Measurements from ENCODE around the gene SLC15A1. TPM values are rescaled to one million over a fixed set of nuclear protein-coding genes. Genes with fewer than 3 reads are reported as not detected.

Gene SLC15A1
- polyA plus RNA-seq, 1 experiment, result not detected

GRCh38 chr13:98773921-98774320 lies 21.4 kb upstream of the SLC15A1 start:
- H3K4me3 ChIP-seq (ENCODE audit: low read depth, low read length), result no peak overlapping the region
- no peak for TF ChIP-seq CTCF (IDR thresholded peaks at IDR 0.05; ENCODE audit: low read depth, low read length)
- CTCF ChIA-PET, result no interaction called here
- H3K27me3 ChIP-seq (ENCODE audit: control insufficient read depth, insufficient read depth, low read length), result peaks cover 7% of the 10 kb centered on the region
- DNase-seq (ENCODE audit: low read depth, low spot score), result no peak
- no peaks in the 10 kb centered on the region; the same call in 1 of the 2 replicates for H3K9me3 ChIP-seq (ENCODE audit: control insufficient read depth, insufficient read depth, low read length)
- POLR2A ChIA-PET, result no interaction called here
- H3K27ac ChIP-seq (ENCODE audit: low read depth, low read length), result no peak overlapping the region

DNA sequence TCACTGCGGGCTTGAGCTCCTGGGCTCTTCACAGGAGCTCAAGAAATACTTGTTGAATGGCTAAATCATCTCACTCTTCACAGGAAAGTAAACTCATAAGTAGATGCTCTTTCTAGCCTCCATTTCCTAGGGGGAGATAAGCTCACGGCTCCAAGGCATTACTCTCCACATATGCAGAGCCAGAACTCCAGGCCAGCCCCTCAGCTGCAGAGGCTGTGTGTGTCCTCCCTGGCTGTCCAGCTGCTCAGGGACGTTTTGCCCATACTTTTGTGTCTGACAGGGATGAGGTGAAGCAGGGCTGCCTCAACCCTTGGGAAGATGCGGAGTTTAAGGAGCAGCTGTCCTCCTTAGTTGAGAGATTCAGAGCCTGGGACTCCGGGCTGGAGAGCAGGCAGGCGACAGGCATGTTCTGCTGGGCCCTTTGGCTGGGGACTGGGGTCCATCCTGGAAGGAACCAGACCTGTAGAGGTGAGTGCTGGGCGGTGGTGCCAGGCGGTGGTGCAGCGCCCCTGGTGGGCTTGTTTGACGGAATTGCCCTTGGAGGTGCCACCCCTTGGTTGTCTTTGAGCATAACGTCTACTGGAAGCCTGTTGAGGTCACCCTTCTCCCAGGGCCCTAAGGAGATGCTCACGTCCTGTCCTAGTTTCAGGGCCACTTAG lies 20.5 kb upstream of the SLC15A1 start:
- H3K27me3 ChIP-seq (ENCODE audit: control insufficient read depth, insufficient read depth, low read length), result peaks cover 6% of the 10 kb centered on the region
- POLR2A ChIA-PET, result no interaction called here
- H3K9me3 ChIP-seq (ENCODE audit: control insufficient read depth, insufficient read depth, low read length), result no peaks in the 10 kb centered on the region; the same call in 1 of the 2 replicates
- no peak for TF ChIP-seq CTCF (IDR thresholded peaks at IDR 0.05; ENCODE audit: low read depth, low read length)
- no peak overlapping the region for H3K27ac ChIP-seq (ENCODE audit: low read depth, low read length)
- no peak for DNase-seq (ENCODE audit: low read depth, low spot score)
- CTCF ChIA-PET, result no interaction called here
- no peak overlapping the region for H3K4me3 ChIP-seq (ENCODE audit: low read depth, low read length)

- CTCF ChIA-PET, result interaction anchor here (0.9 kb wide), 1 partner anchor 487 kb away, joined by 3 read pairs; no protein-coding TSS in a partner anchor
- DNase-seq (ENCODE audit: low read depth, low spot score), result no peak
- Histone ChIP-seq H3K27ac (ENCODE audit: low read depth, low read length) (no peak overlapping the region), H3K9me3 (ENCODE audit: control insufficient read depth, insufficient read depth, low read length) (no peaks in the 10 kb centered on the region; the same call in 1 of the 2 replicates), H3K4me3 (ENCODE audit: low read depth, low read length) (no peak overlapping the region), H3K27me3 (ENCODE audit: control insufficient read depth, insufficient read depth, low read length) (peaks cover 12% of the 10 kb centered on the region)
- POLR2A ChIA-PET, result no interaction called here
- no peak for TF ChIP-seq CTCF (IDR thresholded peaks at IDR 0.05; ENCODE audit: low read depth, low read length)
Measured at GRCh38 chr13:98771838-98772611, 19.6 kb upstream of the SLC15A1 start.

GRCh38 chr13:98769736-98770135 lies 17.3 kb upstream of the SLC15A1 start:
- TF ChIP-seq CTCF (IDR thresholded peaks at IDR 0.05; ENCODE audit: low read depth, low read length), result no peak
- ChIA-PET POLR2A (no interaction called here), CTCF (no interaction called here)
- Histone ChIP-seq H3K27me3 (ENCODE audit: control insufficient read depth, insufficient read depth, low read length) (peaks cover 18% of the 10 kb centered on the region), H3K9me3 (ENCODE audit: control insufficient read depth, insufficient read depth, low read length) (no peaks in the 10 kb centered on the region; the same call in 1 of the 2 replicates), H3K27ac (ENCODE audit: low read depth, low read length) (no peak overlapping the region), H3K4me3 (ENCODE audit: low read depth, low read length) (no peak overlapping the region)
- DNase-seq (ENCODE audit: low read depth, low spot score), result no peak

GRCh38 chr13:98768522-98768921 lies 16.1 kb upstream of the SLC15A1 start:
- CTCF ChIA-PET, result no interaction called here
- no peak for TF ChIP-seq CTCF (IDR thresholded peaks at IDR 0.05; ENCODE audit: low read depth, low read length)
- DNase-seq (ENCODE audit: low read depth, low spot score), result no peak
- POLR2A ChIA-PET, result no interaction called here
- no peaks in the 10 kb centered on the region; the same call in 1 of the 2 replicates for H3K9me3 ChIP-seq (ENCODE audit: control insufficient read depth, insufficient read depth, low read length)
- no peak overlapping the region for H3K27ac ChIP-seq (ENCODE audit: low read depth, low read length)
- H3K4me3 ChIP-seq (ENCODE audit: low read depth, low read length), result no peak overlapping the region
- H3K27me3 ChIP-seq (ENCODE audit: control insufficient read depth, insufficient read depth, low read length), result peaks cover 18% of the 10 kb centered on the region

Data from AG04450 (cell line).